Body of pancreas (tissue), 4 donors: Measurements from ENCODE around the gene KAT2A.

ENCODE experiments used
- POLR2A ChIP-seq, 3 donors: fragments of 450-650 bp; IDR thresholded peaks; one replicate each; pipeline ENCODE4 v1.6.1; 2016; ENCODE audit warnings: antibody characterized with exemption in 3 of 3, mild to moderate bottlenecking in 2 of 3
- TF ChIP-seq, protein P1 (sequence below), 7 experiments: fragments of 450-650 bp in 4 of 7; fragments of 200-600 bp in 3 of 7; sonication (generic) in 3 of 7; IDR thresholded peaks; one replicate each; pipeline ENCODE4 v1.5.1; 2016 to 2019; ENCODE audit warnings: antibody characterized with exemption in 7 of 7

GRCh38 chr17:42096360-42097111 is 24.6 kb downstream of the KAT2A start:
- no peak for TF ChIP-seq POLR2A (IDR thresholded peaks at IDR 0.05)
- TF ChIP-seq, protein P1, sequence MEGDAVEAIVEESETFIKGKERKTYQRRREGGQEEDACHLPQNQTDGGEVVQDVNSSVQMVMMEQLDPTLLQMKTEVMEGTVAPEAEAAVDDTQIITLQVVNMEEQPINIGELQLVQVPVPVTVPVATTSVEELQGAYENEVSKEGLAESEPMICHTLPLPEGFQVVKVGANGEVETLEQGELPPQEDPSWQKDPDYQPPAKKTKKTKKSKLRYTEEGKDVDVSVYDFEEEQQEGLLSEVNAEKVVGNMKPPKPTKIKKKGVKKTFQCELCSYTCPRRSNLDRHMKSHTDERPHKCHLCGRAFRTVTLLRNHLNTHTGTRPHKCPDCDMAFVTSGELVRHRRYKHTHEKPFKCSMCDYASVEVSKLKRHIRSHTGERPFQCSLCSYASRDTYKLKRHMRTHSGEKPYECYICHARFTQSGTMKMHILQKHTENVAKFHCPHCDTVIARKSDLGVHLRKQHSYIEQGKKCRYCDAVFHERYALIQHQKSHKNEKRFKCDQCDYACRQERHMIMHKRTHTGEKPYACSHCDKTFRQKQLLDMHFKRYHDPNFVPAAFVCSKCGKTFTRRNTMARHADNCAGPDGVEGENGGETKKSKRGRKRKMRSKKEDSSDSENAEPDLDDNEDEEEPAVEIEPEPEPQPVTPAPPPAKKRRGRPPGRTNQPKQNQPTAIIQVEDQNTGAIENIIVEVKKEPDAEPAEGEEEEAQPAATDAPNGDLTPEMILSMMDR (IDR thresholded peaks at IDR 0.05): no peak
